ENCODE measurements around the gene FAM83B.

Gene FAM83B

DNA sequence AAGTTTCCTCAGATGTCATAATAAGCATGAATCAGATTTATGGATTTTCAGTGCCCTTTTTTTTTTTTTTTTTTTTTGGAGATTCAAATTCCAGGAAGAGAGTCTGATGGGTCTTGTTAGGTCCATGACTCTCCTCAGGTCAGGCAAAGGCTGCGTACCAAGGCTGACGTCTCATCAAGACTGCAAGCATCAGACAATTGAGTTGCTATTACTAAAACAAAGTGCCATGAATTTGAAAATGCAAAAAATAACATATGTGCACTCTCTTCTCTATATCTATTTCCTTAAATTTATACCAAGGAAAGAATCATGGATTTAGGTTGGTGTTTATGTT lies 134.7 kb downstream of the FAM83B start:
- DNase-seq (ENCODE audit: low read depth), result no peak

DNA sequence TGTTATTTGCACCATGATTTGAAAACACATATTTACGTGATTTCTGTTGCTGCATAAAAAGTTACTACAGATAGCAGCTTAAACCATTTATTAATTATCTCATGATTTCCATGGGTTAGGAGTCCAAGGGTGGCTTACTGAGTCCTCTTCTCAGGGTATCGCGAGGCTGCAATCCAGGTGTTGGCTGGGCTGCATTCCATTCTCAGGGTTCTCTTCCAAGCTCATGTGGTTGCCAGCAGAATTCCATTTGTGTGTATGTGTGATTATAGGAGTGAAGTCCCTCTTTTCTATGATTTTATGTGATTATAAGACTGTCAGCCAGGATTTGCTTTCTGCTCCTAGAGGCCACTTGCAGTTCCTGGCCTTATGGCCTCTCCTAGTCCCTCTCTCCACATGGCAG lies 135.1 kb downstream of the FAM83B start:
- no peak for DNase-seq (ENCODE audit: low read depth)

DNA sequence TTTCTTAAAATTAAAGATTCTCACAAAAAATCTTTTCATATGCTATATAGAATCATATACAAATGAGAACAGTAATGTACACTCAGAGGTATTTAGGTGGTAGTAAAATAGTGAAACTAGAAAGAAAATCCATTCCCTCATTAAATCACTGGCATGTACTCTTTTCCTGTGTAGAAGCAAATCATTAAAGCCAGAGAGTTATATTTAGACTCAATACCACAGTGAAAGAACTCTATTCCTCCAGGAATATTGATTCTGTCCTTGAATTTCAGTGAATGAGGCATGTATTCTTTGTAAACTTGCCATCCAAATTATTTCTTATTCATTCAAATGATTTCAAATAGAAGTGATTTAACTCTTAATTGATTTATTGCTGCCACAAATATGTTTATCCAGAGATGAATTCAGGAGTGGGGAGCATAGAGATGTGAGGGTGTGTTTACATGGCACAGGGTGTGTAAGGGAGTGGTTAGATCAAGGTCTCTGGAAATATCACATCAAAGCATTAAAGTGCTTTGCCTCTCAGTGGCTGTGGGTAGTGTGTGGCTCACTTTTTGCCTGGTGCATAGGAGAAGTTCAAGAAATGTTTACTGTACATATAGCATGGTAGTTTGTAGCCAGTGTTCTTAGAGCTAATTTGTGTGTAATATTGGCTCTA lies 141.2 kb downstream of the FAM83B start:
- no peak for DNase-seq (ENCODE audit: low read depth)

DNA sequence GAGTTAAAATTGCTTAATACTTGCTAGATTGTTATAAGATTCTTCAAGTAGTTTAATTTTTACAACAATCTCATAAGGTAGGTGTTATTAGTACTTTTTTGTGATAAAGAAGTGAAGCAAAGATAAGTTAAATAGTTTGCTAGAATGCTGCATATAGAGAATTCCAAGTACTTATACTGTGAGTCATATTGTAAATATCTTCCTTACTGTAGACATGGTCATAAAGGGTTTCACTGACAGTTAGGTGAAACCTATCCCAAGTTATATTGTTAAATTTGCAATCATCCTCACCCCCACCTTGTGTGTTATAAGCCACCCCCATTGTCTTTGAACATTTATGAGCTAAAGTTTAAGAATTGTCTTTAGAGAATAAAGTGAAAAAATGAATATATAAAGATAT lies 142.0 kb downstream of the FAM83B start:
- no peak for DNase-seq (ENCODE audit: low read depth)

DNA sequence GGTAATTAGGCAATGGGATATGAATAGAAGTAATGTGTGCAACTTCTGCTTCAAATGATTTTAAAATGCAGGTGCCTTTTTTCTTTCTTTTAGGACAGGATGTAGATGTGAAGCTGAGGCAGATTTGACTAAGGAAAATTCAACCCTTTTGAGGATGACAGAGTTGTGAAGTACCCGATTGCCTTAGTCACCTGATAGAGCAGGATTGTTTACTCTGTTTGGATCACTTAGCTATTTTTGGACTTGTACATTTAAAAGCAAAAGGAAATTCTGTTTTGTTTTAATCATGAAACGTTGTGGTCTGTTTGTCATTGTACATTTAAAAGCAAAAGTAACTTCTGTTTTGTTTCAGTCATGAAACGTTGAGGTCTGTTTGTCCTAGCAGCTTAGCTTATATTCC lies 143.4 kb downstream of the FAM83B start:
- DNase-seq (ENCODE audit: low read depth), result no peak
